Measurements from ENCODE around the gene RGL2. TPM values are rescaled to one million over a fixed set of nuclear protein-coding genes. Genes with fewer than 3 reads are reported as not detected.

The RGL2 gene
- total and polyA plus RNA-seq, 2 of the 13 experiments (the other 11 are each of a cell fraction or from before 2014, with no cell fraction given) = 22.9 to 47.4 TPM

DNA sequence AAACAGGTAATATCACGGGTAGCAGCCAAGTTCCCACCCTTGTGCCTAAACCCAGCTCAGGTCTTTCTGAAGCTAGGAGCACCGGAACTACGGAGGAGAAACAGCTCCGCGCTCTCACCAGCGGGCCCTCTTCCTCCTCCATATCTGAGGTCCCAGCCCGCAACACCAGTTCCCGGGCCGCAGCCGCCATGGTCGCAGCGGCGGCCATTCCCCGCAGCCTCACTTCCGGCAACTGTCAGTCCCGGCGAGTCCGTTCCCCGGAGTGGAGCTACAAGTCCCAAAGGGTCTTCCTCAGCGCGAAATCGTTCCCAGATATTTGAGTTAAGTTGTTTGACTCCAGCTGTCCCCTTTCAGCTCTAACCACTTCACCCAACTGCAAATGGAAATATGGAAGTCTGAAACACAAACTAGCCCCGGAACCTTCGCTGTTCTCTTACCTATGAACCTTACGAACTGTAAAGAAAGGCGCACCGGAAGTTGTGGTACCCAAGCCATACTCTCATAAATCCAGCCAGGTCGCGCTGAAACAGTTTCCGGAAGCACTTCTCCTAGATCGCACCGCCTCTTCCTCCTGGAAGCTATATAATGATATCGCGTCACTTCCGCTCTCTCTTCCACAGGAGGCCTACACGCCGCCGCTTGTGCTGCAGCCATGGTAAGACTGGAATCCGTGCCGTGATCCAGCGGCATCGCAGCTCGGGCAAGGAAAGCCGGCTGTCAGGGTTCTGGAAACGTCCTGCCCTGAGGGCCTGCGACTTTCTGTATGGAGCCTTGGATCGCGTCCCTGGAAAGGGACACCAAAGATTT is 27.1 kb downstream of the RGL2 start, which contains the start of the genes RPS18 and VPS52 (continued):
- TF ChIP-seq IRX3 (CRISPR knock-in tag; IDR thresholded peaks at IDR 0.05; ENCODE audit: borderline replicate concordance, low read depth) = peak; percentile 81; the same call in 1 of the 2 replicates
- TF ChIP-seq FLYWCH1 (CRISPR knock-in tag; IDR thresholded peaks at IDR 0.05) = no peak
- no peak for TF ChIP-seq SRSF4 (IDR thresholded peaks at IDR 0.05; ENCODE audit: low read depth, low read length, poor library complexity, severe bottlenecking)
- TF ChIP-seq, protein P1, sequence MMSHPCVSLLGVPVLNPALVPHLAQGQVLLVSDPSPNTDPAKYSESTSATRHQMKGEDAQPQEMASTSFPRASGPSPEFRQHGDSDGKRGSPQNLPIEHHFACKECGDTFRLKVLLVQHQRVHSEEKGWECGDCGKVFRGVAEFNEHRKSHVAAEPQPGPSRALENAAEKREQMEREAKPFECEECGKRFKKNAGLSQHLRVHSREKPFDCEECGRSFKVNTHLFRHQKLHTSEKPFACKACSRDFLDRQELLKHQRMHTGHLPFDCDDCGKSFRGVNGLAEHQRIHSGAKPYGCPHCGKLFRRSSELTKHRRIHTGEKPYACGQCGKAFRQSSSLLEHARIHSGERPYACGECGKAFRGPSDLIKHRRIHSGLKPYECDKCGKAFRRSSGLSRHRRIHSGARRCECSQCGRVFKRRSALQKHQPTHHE (CRISPR knock-in tag; IDR thresholded peaks at IDR 0.05; ENCODE audit: borderline replicate concordance) = peak; percentile 93
- TF ChIP-seq MZF1 (CRISPR knock-in tag; IDR thresholded peaks at IDR 0.05; ENCODE audit: borderline replicate concordance) = no peak
- TF ChIP-seq, protein P2, sequence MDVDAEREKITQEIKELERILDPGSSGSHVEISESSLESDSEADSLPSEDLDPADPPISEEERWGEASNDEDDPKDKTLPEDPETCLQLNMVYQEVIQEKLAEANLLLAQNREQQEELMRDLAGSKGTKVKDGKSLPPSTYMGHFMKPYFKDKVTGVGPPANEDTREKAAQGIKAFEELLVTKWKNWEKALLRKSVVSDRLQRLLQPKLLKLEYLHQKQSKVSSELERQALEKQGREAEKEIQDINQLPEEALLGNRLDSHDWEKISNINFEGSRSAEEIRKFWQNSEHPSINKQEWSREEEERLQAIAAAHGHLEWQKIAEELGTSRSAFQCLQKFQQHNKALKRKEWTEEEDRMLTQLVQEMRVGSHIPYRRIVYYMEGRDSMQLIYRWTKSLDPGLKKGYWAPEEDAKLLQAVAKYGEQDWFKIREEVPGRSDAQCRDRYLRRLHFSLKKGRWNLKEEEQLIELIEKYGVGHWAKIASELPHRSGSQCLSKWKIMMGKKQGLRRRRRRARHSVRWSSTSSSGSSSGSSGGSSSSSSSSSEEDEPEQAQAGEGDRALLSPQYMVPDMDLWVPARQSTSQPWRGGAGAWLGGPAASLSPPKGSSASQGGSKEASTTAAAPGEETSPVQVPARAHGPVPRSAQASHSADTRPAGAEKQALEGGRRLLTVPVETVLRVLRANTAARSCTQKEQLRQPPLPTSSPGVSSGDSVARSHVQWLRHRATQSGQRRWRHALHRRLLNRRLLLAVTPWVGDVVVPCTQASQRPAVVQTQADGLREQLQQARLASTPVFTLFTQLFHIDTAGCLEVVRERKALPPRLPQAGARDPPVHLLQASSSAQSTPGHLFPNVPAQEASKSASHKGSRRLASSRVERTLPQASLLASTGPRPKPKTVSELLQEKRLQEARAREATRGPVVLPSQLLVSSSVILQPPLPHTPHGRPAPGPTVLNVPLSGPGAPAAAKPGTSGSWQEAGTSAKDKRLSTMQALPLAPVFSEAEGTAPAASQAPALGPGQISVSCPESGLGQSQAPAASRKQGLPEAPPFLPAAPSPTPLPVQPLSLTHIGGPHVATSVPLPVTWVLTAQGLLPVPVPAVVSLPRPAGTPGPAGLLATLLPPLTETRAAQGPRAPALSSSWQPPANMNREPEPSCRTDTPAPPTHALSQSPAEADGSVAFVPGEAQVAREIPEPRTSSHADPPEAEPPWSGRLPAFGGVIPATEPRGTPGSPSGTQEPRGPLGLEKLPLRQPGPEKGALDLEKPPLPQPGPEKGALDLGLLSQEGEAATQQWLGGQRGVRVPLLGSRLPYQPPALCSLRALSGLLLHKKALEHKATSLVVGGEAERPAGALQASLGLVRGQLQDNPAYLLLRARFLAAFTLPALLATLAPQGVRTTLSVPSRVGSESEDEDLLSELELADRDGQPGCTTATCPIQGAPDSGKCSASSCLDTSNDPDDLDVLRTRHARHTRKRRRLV (CRISPR knock-in tag; IDR thresholded peaks at IDR 0.05) = no peak
- peak; percentile 54 for TF ChIP-seq TFDP2 (CRISPR knock-in tag; IDR thresholded peaks at IDR 0.05)
- TF ChIP-seq YY1 (IDR thresholded peaks at IDR 0.05; ENCODE audit: insufficient read depth, insufficient replicate concordance, low read depth, low read length) = peak; percentile 97
- no peak for TF ChIP-seq NFE2L1 (CRISPR knock-in tag; IDR thresholded peaks at IDR 0.05; ENCODE audit: borderline replicate concordance)
- 0 out of 2 replicates have a peak, but pooled peaks have one; percentile 17 for TF ChIP-seq PATZ1 (CRISPR knock-in tag; IDR thresholded peaks at IDR 0.05)
- peak; percentile 50; the same call in 1 of the 2 replicates for TF ChIP-seq ISL2 (CRISPR knock-in tag; IDR thresholded peaks at IDR 0.05)
- peak; percentile 86; the same call in 1 of the 2 replicates for TF ChIP-seq NRL (CRISPR knock-in tag; IDR thresholded peaks at IDR 0.05; ENCODE audit: borderline replicate concordance)
- TF ChIP-seq MEIS2 (CRISPR knock-in tag; IDR thresholded peaks at IDR 0.05) = peak; percentile 72
- no peak for TF ChIP-seq NCOA5 (CRISPR knock-in tag; IDR thresholded peaks at IDR 0.05)
- peak; percentile 98 for TF ChIP-seq ZNF598 (CRISPR knock-in tag; IDR thresholded peaks at IDR 0.05; ENCODE audit: borderline replicate concordance)
- TF ChIP-seq ISX (CRISPR knock-in tag; conservative IDR thresholded peaks at IDR 0.05) = 0 out of 2 replicates have a peak, but pooled peaks have one; percentile 79
- TF ChIP-seq SRY (CRISPR knock-in tag; IDR thresholded peaks at IDR 0.05) = peak; percentile 46; the same call in 1 of the 2 replicates
- peak; percentile 58; the same call in 1 of the 2 replicates for TF ChIP-seq NCOR1 (IDR thresholded peaks at IDR 0.05; ENCODE audit: borderline replicate concordance, low read length)
- TF ChIP-seq CCAR2 (optimal IDR thresholded peaks at IDR 0.05; ENCODE audit: low read depth, low read length) = no peak

Measured in HepG2 (cell line).